Adipose tissue (tissue), 3 donors: ENCODE measurements around the gene C22orf42. TPM values are rescaled to one million over a fixed set of nuclear protein-coding genes. Genes with fewer than 3 reads are reported as not detected.

ENCODE experiments used
- H3K27ac ChIP-seq: one replicate; pipeline ENCODE4 v1.5.1; 2013; ENCODE audit warnings: low read depth, low read length
- WGBS, 3 donors: extraction: QIAGEN DNeasy Blood & Tissue Kit; methylation state at CpG; one replicate each; pipeline ENCODE4 v1.1.7; 2013; 5-methylcytosine and 5-hydroxymethylcytosine counted together
- polyA plus RNA-seq, 3 donors: library from polyadenylated mRNA; stranded (reverse); fragments of 200-250 nt; gene quantifications; one replicate each; pipeline ENCODE4 v1.2.3, GENCODE V29; 2013
- donor health status: healthy with polysubstance abuse.
- donor health status: Bipolar disorder and iron deficiency.
- donor health status: healthy.

The C22orf42 gene
- polyA plus RNA-seq, 3 donors: 0.36 TPM; not detected in 2

- H3K27ac ChIP-seq: no peak overlapping the region
- WGBS, 3 donors: 36 to 43% (median 37%) methylated on average over 1 of the region's 1 CpG
Measured at GRCh38 chr22:32100711-32101110, 58.4 kb downstream of the C22orf42 start.

Other genes with a start within 250 kb of the C22orf42 start
- gene YWHAH, start 214.8 kb downstream of the C22orf42 start, polyA plus RNA-seq: 10 to 100 TPM; 43.8 to 85.4 (median 84.1) TPM
- gene SLC5A1, start 116.0 kb downstream of the C22orf42 start, polyA plus RNA-seq: under 1 TPM in 2 of 3 donors, not detected in 1; 0.28 to 0.60 TPM
- not detected for gene RFPL2, start 45.8 kb upstream of the C22orf42 start, polyA plus RNA-seq
- 1 to 10 TPM in 1 of 3 donors, under 1 TPM in 2; 0.25 to 2.5 (median 0.81) TPM for gene SLC5A4, start 96.0 kb upstream of the C22orf42 start, polyA plus RNA-seq
- gene RFPL3, start 198.6 kb upstream of the C22orf42 start, polyA plus RNA-seq: not detected